Effector memory CD8-positive, alpha-beta T cell (primary cell): Measurements from ENCODE around the gene LNX2.
"Not testable (repeated sequence)": the region's sequence is repeated elsewhere in the genome, so short reads cannot be mapped to it uniquely, and the experiment has no call there.

Experiments
- ATAC-seq: fragments of 150-1000 bp; cut with Tn5 transposase; replicated peaks from 2 replicates; pipeline ENCODE4 v1.10.0; 2021; ENCODE audit warnings: mild to moderate bottlenecking, moderate library complexity
- DNase-seq, 3 experiments: peaks; one replicate each; pipeline ENCODE4 v3.0.0; 2021
- H3K27ac Mint-ChIP-seq, 2 donors: one replicate each; pipeline ENCODE4 v1.8.0; 2022; ENCODE audit warnings: mild to moderate bottlenecking in 2 of 2, mixed read lengths in 2 of 2, moderate library complexity in 2 of 2
- H3K27me3 Mint-ChIP-seq, 2 donors: one replicate each; pipeline ENCODE4 v1.8.0; 2022; ENCODE audit warnings: mixed read lengths in 2 of 2
- H3K36me3 Mint-ChIP-seq: one replicate; pipeline ENCODE4 v1.8.0; 2022; ENCODE audit warnings: mild to moderate bottlenecking, moderate library complexity, mixed read lengths; ENCODE audit not compliant: insufficient read depth
- H3K4me1 Mint-ChIP-seq, 2 donors: one replicate each; pipeline ENCODE4 v1.8.0; 2022; ENCODE audit warnings: low read depth in 2 of 2, mixed read lengths in 2 of 2
- H3K4me3 Mint-ChIP-seq, 2 donors: one replicate each; pipeline ENCODE4 v1.8.0; 2022; ENCODE audit warnings: mild to moderate bottlenecking in 2 of 2, mixed read lengths in 2 of 2, moderate library complexity in 2 of 2
- H3K9me3 Mint-ChIP-seq, 2 donors: one replicate each; pipeline ENCODE4 v1.8.0; 2022; ENCODE audit warnings: mixed read lengths in 2 of 2

LNX2 gene

GRCh38 chr13:27632648-27633047 lies 12.3 kb upstream of the LNX2 start:
- H3K4me3 Mint-ChIP-seq: no peak overlapping the region
- peaks cover 31 to 44% of the 10 kb centered on the region in 2 donors for H3K4me1 Mint-ChIP-seq
- no peaks in the 10 kb centered on the region for H3K27me3 Mint-ChIP-seq
- peaks cover 2% of the 10 kb centered on the region for H3K36me3 Mint-ChIP-seq
- DNase-seq (no peak), ATAC-seq (no peak)
- H3K9me3 Mint-ChIP-seq: no peaks in the 10 kb centered on the region
- no peak overlapping the region for H3K27ac Mint-ChIP-seq

DNA sequence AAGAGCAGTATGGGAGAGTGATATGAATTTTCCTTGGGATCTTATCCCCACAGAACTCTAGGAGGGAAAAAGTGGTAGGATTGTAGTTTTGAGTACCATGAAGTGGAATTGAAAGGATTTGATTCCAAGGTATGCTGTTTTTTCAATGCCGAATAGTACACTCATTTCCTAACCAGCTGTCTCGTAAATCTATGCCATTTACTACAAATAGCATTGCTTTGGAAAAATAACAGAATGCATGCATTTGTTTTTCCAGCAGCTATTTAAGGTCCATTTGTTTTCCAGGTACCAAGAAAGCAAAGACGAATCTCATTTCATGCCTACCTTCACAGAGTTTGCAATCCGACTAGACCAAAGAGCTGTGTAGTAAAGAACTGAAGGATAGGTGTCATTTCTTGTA lies 11.9 kb upstream of the LNX2 start:
- DNase-seq (no peak), ATAC-seq (no peak)
- no peaks in the 10 kb centered on the region for H3K9me3 Mint-ChIP-seq
- H3K27me3 Mint-ChIP-seq: no peaks in the 10 kb centered on the region
- H3K4me1 Mint-ChIP-seq: peaks cover 32 to 48% of the 10 kb centered on the region in 2 donors
- H3K36me3 Mint-ChIP-seq: peaks cover 2% of the 10 kb centered on the region
- no peak overlapping the region for H3K4me3 Mint-ChIP-seq
- no peak overlapping the region for H3K27ac Mint-ChIP-seq

GRCh38 chr13:27631665-27632064 lies 11.3 kb upstream of the LNX2 start:
- Mint-ChIP-seq H3K36me3 (peaks cover 2% of the 10 kb centered on the region), H3K27me3 (no peaks in the 10 kb centered on the region), H3K4me3 (no peak overlapping the region), H3K27ac (peak overlapping the region in 1 of 2 donors; percentile 46), H3K4me1 (peaks cover 30 to 48% of the 10 kb centered on the region in 2 donors), H3K9me3 (no peaks in the 10 kb centered on the region)
- no peak for ATAC-seq
- no peak for DNase-seq

DNA sequence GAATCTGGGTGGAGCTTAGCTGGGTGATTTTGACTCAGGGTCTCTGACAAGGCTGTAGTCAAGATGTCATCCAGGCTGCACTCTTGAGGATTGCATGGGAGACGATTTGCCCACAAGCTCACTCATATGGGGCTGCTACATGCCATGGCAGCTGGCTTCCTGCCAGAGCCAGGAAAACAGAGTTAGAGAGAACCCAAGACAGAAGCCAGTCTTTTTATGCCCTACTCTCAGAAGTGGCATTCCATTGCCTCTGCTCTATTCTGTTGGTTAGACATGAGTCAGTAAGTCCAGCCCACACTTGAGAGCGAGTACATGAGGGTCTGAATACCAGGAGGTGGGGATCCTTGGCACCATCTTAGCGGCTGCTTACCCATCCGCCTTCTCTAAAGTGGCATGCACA lies 10.8 kb upstream of the LNX2 start:
- Mint-ChIP-seq H3K9me3 (no peaks in the 10 kb centered on the region), H3K4me1 (peaks cover 33 to 46% of the 10 kb centered on the region in 2 donors), H3K4me3 (no peak overlapping the region), H3K36me3 (peaks cover 2% of the 10 kb centered on the region), H3K27me3 (no peaks in the 10 kb centered on the region), H3K27ac (peak overlapping the region in 1 of 2 donors; percentile 46)
- DNase-seq (no peak), ATAC-seq (no peak)

DNA sequence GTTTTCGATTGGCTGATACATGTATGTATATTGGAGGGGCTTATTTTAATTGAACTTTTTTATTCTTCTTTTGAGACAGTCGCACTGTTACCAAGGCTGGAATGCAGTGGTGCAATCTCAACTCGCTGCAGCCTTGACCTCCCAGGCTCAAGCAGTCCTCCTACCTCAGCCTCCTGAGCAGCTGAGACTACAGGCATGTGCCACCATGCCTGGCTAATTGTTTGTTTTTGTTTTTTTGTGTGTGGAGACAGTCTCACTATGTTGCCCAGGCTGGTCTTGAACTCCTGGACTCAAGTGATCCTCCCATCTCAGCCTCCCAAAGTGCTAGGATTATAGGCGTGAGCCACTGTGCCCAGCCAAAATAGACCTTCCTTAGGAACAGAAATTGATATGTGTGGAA lies 8.4 kb upstream of the LNX2 start:
- H3K9me3 Mint-ChIP-seq, H3K4me3 Mint-ChIP-seq, DNase-seq, ATAC-seq, H3K27me3 Mint-ChIP-seq, H3K27ac Mint-ChIP-seq: not testable (repeated sequence)
- Mint-ChIP-seq H3K4me1 (peaks cover 40 to 55% of the 10 kb centered on the region in 2 donors), H3K36me3 (peaks cover 13% of the 10 kb centered on the region)

DNA sequence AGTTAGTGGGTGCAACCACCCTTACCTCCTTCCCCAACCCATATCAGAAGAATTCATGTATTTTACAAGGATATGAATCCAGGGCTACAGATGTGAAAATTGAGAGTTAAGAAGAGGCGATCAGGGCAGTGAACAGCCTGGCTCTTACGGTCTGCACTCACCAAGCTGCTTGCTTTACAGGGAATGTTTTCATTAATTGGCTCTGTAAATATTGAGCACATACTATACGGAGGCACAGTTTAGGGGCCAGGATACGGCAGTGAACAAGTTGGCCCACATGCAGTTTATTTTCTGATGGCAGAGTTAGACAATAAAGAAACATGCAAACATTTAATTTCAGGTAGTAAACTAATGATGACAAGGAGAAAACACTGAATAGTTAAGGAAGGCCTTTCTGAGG lies 7.8 kb upstream of the LNX2 start:
- Mint-ChIP-seq H3K36me3 (peaks cover 15% of the 10 kb centered on the region), H3K27ac (no peak overlapping the region), H3K4me1 (peaks cover 45 to 60% of the 10 kb centered on the region in 2 donors), H3K4me3 (no peak overlapping the region), H3K27me3 (no peaks in the 10 kb centered on the region), H3K9me3 (no peaks in the 10 kb centered on the region)
- no peak for ATAC-seq
- DNase-seq: no peak

GRCh38 chr13:27627380-27627779 lies 7.1 kb upstream of the LNX2 start:
- H3K4me1 Mint-ChIP-seq: peaks cover 49 to 66% of the 10 kb centered on the region in 2 donors
- H3K36me3 Mint-ChIP-seq: peaks cover 19% of the 10 kb centered on the region
- H3K27ac Mint-ChIP-seq: peak overlapping the region; percentile 27 to 29
- no peak overlapping the region for H3K4me3 Mint-ChIP-seq
- ATAC-seq: no peak
- no peaks in the 10 kb centered on the region for H3K27me3 Mint-ChIP-seq
- no peak for DNase-seq
- H3K9me3 Mint-ChIP-seq: no peaks in the 10 kb centered on the region

DNA sequence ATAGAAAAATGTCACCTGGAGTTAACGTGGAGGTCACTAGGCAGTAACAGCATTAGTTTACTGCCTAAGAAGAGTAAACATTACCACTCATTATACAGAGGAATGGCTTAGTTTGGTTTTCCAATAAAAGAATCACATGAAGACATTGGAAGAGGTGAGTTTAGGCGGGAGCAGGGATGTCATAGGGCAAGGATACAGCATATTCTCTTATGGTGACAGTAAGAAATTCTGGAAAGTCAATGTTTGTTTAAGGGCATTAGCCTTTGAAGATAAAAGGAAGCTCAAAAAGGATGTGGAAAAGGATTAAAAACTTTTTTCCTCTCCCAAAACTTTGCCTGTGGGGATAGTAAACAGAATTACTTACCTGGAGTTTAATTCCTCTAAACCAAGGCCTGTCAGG lies 5.5 kb upstream of the LNX2 start:
- Mint-ChIP-seq H3K27ac (peak overlapping the region in 1 of 2 donors; percentile 1), H3K4me1 (peaks cover 43 to 56% of the 10 kb centered on the region in 2 donors), H3K9me3 (no peaks in the 10 kb centered on the region), H3K27me3 (no peaks in the 10 kb centered on the region), H3K36me3 (peaks cover 30% of the 10 kb centered on the region), H3K4me3 (no peak overlapping the region)
- DNase-seq: no peak
- no peak for ATAC-seq

- Mint-ChIP-seq H3K27me3 (no peaks in the 10 kb centered on the region), H3K36me3 (peaks cover 34% of the 10 kb centered on the region), H3K27ac (peak overlapping the region in 1 of 2 donors; percentile 1), H3K9me3 (no peaks in the 10 kb centered on the region), H3K4me1 (peaks cover 40 to 61% of the 10 kb centered on the region in 2 donors), H3K4me3 (no peak overlapping the region)
- DNase-seq: no peak
- no peak for ATAC-seq
Observed at GRCh38 chr13:27624071-27624470, 3.7 kb upstream of the LNX2 start.

GRCh38 chr13:27622881-27623280 lies 2.6 kb upstream of the LNX2 start:
- Mint-ChIP-seq H3K27ac (peak overlapping the region in 1 of 2 donors; percentile 87), H3K36me3 (peaks cover 34% of the 10 kb centered on the region), H3K4me1 (peaks cover 41 to 65% of the 10 kb centered on the region in 2 donors), H3K4me3 (peak overlapping the region; percentile 81 to 86), H3K27me3 (no peaks in the 10 kb centered on the region), H3K9me3 (no peaks in the 10 kb centered on the region)
- ATAC-seq: no peak
- no peak for DNase-seq

- Mint-ChIP-seq H3K36me3 (peaks cover 34% of the 10 kb centered on the region), H3K27ac (peak overlapping the region; percentile 87 to 93), H3K4me1 (peaks cover 42 to 63% of the 10 kb centered on the region in 2 donors), H3K9me3 (no peaks in the 10 kb centered on the region), H3K4me3 (peak overlapping the region; percentile 81 to 86), H3K27me3 (no peaks in the 10 kb centered on the region)
- ATAC-seq (no peak), DNase-seq (no peak)
Observed at GRCh38 chr13:27622102-27622820, 1.9 kb upstream of the LNX2 start.

DNA sequence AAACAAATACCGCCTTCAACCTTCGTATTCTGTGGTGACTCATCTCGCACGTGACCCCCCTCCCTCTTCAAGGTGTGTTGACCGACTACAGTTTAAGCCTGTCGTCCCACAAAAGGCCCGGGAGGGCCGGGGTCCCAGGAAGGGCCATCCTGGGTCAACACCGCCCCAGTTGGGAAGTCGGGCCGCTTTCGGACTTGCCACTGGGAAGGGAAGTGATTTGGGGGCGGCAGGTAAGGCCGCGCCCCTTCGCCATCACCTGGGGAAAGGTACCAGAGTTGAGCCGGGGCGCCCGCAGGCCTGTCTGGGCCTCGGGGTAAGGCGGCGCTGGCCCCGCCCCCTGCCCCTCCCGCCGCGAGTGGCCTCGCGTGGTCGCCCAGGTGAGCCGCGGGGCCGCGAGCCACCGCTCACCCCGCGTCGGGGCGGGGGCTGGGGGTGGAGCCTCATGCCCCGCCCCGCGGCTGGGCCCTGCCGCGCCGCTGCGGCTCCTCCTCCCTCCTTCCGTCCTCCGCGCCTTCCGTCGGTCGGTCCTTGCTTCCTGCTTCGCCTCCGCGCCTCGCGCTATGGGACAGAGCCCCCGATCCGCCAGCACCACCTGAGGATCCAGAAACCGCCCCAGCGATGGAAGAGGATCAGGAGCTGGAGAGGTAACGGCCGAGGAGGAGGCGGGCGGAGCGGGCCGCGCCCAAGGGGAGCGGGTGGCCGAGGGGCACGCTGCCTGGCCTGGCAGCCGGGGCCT lies 1.2 kb upstream of the LNX2 start, which contains the start of gene POLR1D:
TSS of gene POLR1D (plus strand) at position 527 of the 736 bp plus-strand sequence. CDS start at position 619, 92 bp downstream.
- no peaks in the 10 kb centered on the region for H3K27me3 Mint-ChIP-seq
- H3K4me3 Mint-ChIP-seq: peak within 1 kb of the TSS; percentile 81 to 86
- peaks cover 34% of the 10 kb centered on the region for H3K36me3 Mint-ChIP-seq
- no peaks in the 10 kb centered on the region for H3K9me3 Mint-ChIP-seq
- H3K4me1 Mint-ChIP-seq: peaks cover 38 to 56% of the 10 kb centered on the region in 2 donors
- ATAC-seq (peak; percentile 64), DNase-seq (peak; percentile 79 to 83 (median 81))
- H3K27ac Mint-ChIP-seq: peak within 1 kb of the TSS; percentile 87 to 93

DNA sequence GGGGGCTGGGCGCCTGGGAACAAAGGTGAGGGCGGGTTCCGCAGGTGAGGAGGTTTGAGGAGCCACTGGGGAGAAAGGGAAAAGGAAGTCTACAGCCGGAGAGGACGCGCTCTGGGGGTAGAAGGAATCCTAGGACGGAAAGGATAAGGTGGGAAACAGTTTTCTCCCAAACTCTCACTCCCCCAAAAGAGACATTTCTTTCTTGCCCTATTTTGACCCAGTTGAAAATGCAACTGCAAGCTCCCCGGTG lies 712 bp upstream of the LNX2 start:
- Mint-ChIP-seq H3K9me3 (no peaks in the 10 kb centered on the region), H3K36me3 (peaks cover 34% of the 10 kb centered on the region), H3K4me1 (peaks cover 34 to 56% of the 10 kb centered on the region in 2 donors), H3K4me3 (peak overlapping the region; percentile 81 to 86), H3K27ac (peak overlapping the region; percentile 87 to 93), H3K27me3 (no peaks in the 10 kb centered on the region)
- peak in 1 of 3 experiments; percentile 35 for DNase-seq
- no peak for ATAC-seq
